ENCODE data around the gene TBC1D4. TPM values are rescaled to one million over a fixed set of nuclear protein-coding genes. Genes with fewer than 3 reads are reported as not detected.
"Not testable (repeated sequence)": the region's sequence is repeated elsewhere in the genome, so short reads cannot be mapped to it uniquely, and the experiment has no call there.

TBC1D4 gene
- total RNA-seq, 4 donors from 2014 or later = 49.9 to 279 (median 211) TPM

DNA sequence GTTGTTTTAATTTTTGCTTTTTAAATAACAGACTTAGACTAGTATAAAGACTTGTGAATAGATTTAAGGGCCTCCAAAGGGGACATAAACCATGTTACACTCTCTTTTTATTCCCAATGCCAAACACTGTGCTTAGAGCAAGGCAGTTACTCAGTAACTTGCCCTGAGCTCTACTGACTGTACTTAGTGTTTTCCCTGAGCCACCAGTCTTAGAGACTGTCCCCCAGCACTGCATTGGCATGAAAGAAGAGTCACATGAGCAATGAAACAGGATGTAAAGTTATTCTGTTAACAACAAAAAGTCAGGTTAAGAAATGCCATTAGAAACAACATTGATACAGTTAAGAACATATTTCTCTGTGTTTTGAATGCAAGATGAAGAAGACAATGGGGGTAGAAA, 187.9 kb downstream of the TBC1D4 start:
- Histone ChIP-seq H3K9me3 (no peaks in the 10 kb centered on the region), H3K4me1 (no peaks in the 10 kb centered on the region), H3K27ac (no peak overlapping the region), H3K36me3 (peaks cover 0 to 46% of the 10 kb centered on the region in 2 donors), H3K27me3 (no peaks in the 10 kb centered on the region), H3K4me3 (no peak overlapping the region)
- in situ Hi-C loops (cut with MboI; ENCODE audit: low sequenced_read_pairs in 4 of 4) = no loop called here
- ATAC-seq (no peak), DNase-seq (no peak)
- intact Hi-C loops (cut with DNase I; ENCODE audit: low total_unique reads) = no loop called here
- TF ChIP-seq, protein P1, sequence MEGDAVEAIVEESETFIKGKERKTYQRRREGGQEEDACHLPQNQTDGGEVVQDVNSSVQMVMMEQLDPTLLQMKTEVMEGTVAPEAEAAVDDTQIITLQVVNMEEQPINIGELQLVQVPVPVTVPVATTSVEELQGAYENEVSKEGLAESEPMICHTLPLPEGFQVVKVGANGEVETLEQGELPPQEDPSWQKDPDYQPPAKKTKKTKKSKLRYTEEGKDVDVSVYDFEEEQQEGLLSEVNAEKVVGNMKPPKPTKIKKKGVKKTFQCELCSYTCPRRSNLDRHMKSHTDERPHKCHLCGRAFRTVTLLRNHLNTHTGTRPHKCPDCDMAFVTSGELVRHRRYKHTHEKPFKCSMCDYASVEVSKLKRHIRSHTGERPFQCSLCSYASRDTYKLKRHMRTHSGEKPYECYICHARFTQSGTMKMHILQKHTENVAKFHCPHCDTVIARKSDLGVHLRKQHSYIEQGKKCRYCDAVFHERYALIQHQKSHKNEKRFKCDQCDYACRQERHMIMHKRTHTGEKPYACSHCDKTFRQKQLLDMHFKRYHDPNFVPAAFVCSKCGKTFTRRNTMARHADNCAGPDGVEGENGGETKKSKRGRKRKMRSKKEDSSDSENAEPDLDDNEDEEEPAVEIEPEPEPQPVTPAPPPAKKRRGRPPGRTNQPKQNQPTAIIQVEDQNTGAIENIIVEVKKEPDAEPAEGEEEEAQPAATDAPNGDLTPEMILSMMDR (IDR thresholded peaks at IDR 0.05 in 4 of 5, conservative IDR thresholded peaks at IDR 0.05 in 1 of 5) = no peak
- TF ChIP-seq POLR2A (IDR thresholded peaks at IDR 0.05) = no peak

DNA sequence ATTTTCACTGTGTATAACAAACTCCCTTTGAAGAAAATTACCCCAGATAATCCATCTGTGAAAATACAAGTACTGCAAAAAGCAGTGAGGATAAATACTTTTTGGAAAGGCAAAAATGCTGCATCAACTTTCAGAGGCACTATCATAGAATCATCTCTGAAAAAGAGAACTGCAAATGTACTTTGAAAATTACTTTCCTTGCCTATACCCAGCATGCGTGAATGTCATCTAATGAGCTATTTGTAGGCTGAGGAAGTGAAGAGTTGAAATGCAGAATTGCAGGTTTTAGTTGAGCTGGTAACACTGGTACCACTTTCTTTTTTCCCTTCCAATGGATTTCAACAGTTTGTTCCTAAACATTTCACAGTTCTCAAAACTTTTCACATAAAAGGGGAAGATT, 196.7 kb downstream of the TBC1D4 start:
- peaks cover 0 to 66% of the 10 kb centered on the region in 2 donors for H3K36me3 ChIP-seq
- in situ Hi-C loops (cut with MboI; ENCODE audit: low sequenced_read_pairs in 4 of 4) = no loop called here
- no peak for DNase-seq
- ATAC-seq = no peak
- no peaks in the 10 kb centered on the region for H3K27me3 ChIP-seq
- TF ChIP-seq POLR2A (IDR thresholded peaks at IDR 0.05) = no peak
- TF ChIP-seq, protein P1 (IDR thresholded peaks at IDR 0.05 in 4 of 5, conservative IDR thresholded peaks at IDR 0.05 in 1 of 5) = no peak
- no peaks in the 10 kb centered on the region for H3K9me3 ChIP-seq
- H3K4me3 ChIP-seq = no peak overlapping the region
- intact Hi-C loops (cut with DNase I; ENCODE audit: low total_unique reads) = no loop called here
- no peak overlapping the region for H3K27ac ChIP-seq
- H3K4me1 ChIP-seq = no peaks in the 10 kb centered on the region

DNA sequence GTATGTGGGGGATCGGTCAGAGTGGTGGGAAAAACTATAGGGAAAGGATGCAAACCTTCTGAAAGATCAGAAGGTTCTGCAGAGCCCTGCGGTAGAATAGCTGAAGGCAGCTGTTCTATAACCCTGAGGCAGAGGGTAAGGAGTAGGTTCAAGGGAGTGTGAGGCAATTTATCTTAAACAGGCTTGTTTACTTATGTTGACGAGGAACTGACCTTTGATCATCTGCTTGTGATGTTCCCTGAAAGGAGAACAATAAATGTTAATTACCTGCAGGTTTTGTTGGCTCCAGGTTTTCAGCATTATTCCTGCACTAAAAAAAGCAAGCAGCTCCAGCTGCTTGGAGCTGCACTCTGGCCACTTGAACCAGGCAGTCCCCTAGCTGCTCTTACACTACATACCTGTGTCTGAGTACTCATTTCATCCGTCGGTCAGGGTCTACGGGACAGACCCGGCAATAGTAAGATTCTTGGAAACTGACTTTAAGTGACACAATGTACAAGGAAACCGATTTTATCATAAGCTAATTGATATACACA, 202.1 kb downstream of the TBC1D4 start:
- TF ChIP-seq POLR2A (IDR thresholded peaks at IDR 0.05) = no peak
- TF ChIP-seq, protein P1 (IDR thresholded peaks at IDR 0.05 in 4 of 5, conservative IDR thresholded peaks at IDR 0.05 in 1 of 5) = no peak
- Histone ChIP-seq H3K4me3 (no peak overlapping the region), H3K9me3 (no peaks in the 10 kb centered on the region), H3K27ac (no peak overlapping the region), H3K27me3 (no peaks in the 10 kb centered on the region), H3K36me3 (peaks cover 0 to 20% of the 10 kb centered on the region in 2 donors), H3K4me1 (no peaks in the 10 kb centered on the region)
- intact Hi-C loops (cut with DNase I; ENCODE audit: low total_unique reads) (no loop called here), in situ Hi-C loops (cut with MboI; ENCODE audit: low sequenced_read_pairs in 4 of 4) (no loop called here)
- DNase-seq (no peak), ATAC-seq (no peak)

DNA sequence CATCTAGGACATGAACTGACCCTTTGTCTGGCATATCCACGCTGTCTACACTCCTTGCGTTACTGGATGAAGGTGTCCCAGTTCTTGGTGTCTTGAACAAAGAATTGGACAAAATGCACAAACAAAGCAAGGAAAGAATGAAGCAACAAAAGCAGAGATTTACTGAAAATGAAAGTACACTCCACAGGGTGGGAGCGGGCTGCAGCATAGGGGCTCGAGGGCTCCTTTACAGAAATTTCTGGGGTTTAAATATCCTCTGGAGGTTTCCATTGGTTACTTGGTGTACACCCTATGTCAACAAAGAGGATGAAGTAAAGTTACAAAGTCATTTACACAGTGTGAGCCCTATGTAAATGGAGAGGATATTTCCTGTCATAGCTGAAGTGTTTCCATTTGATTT, 208.3 kb downstream of the TBC1D4 start:
- intact Hi-C loops (cut with DNase I; ENCODE audit: low total_unique reads); H3K4me3 ChIP-seq; H3K9me3 ChIP-seq; DNase-seq; in situ Hi-C loops (cut with MboI; ENCODE audit: low sequenced_read_pairs in 4 of 4); H3K27ac ChIP-seq; ATAC-seq; H3K27me3 ChIP-seq; H3K4me1 ChIP-seq; H3K36me3 ChIP-seq: not testable (repeated sequence)

DNA sequence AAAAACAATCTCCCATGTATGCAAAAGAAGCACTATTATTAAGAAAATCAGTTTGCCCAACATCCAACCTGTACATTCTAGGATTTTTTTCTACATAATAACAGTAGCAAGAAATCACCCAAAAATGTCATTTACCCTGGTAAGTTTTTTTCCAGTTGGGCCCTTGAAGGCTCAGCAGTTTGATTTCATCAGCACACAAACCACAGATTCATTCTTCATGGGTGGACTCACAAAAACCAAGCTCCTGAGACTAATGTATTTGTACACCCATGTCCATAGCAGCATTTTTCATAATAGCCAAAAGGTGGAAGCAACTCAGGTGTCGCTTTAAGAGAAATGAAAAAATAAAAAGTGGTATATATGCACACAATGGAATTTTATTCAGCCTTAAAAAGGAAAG, 210.1 kb downstream of the TBC1D4 start:
- ATAC-seq (no peak), DNase-seq (no peak)
- H3K27me3 ChIP-seq = no peaks in the 10 kb centered on the region
- TF ChIP-seq, protein P1 (IDR thresholded peaks at IDR 0.05 in 4 of 5, conservative IDR thresholded peaks at IDR 0.05 in 1 of 5) = no peak
- no peak for TF ChIP-seq POLR2A (IDR thresholded peaks at IDR 0.05)
- H3K4me1 ChIP-seq = no peaks in the 10 kb centered on the region
- no peak overlapping the region for H3K27ac ChIP-seq
- H3K9me3 ChIP-seq = no peaks in the 10 kb centered on the region
- in situ Hi-C loops (cut with MboI; ENCODE audit: low sequenced_read_pairs in 4 of 4) = no loop called here
- intact Hi-C loops (cut with DNase I; ENCODE audit: low total_unique reads) = no loop called here
- no peak overlapping the region for H3K4me3 ChIP-seq
- no peaks in the 10 kb centered on the region for H3K36me3 ChIP-seq

DNA sequence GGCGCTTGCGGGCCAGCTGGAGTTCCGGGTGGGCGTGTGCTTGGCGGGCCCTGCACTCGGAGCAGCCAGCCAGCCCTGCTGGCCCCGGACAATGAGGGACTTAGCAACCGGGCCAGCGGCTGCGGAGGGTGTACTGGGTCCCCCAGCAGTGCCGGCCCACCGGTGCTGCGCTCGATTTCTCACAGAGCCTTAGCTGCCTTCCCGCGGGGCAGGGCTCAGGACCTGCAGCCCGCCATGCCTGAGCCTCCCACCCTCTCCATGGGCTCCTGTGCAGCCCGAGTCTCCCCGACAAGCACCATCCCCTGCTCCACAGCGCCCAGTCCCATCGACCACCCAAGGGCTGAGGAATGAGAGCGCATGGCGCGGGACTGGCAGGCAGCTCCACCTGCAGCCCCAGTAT, 213.5 kb downstream of the TBC1D4 start:
- H3K27me3 ChIP-seq; H3K4me3 ChIP-seq; in situ Hi-C loops (cut with MboI; ENCODE audit: low sequenced_read_pairs in 4 of 4); H3K36me3 ChIP-seq; DNase-seq; ATAC-seq; H3K27ac ChIP-seq; H3K9me3 ChIP-seq; H3K4me1 ChIP-seq; intact Hi-C loops (cut with DNase I; ENCODE audit: low total_unique reads): not testable (repeated sequence)
